Thoracic aorta (tissue), 2 donors: ENCODE results near the gene RHOD. TPM values are rescaled to one million over a fixed set of nuclear protein-coding genes. Genes with fewer than 3 reads are reported as not detected.
A peak's percentile ranks its signal among the peaks of the same experiment; 100 is the strongest.

ENCODE experiments used
- ATAC-seq: fragments of 150-250 bp; one replicate; pipeline ENCODE4 v1.8.0; 2017; ENCODE audit warnings: low read depth; ENCODE audit not compliant: insufficient number of reproducible peaks, low FRiP score
- DNase-seq: peaks from one replicate; pipeline ENCODE4 v3.0.0-alpha.2; 2020; ENCODE audit warnings: low spot score
- H3K27ac ChIP-seq, 2 donors: fragments of 200-600 bp; sonication (generic); 1 replicate in 1 of 2; 2 replicates in 1 of 2; pipeline ENCODE4 v1.5.1; 2016; ENCODE audit warnings: mild to moderate bottlenecking in 2 of 2, moderate library complexity in 2 of 2
- H3K27me3 ChIP-seq: fragments of 200-600 bp; sonication (generic); replicated peaks from 2 replicates; pipeline ENCODE4 v1.6.0; 2016; ENCODE audit warnings: mild to moderate bottlenecking; ENCODE audit not compliant: insufficient read depth
- H3K36me3 ChIP-seq: fragments of 200-600 bp; sonication (generic); one replicate; pipeline ENCODE4 v1.5.1; 2016
- H3K4me1 ChIP-seq, 2 donors: fragments of 200-600 bp; sonication (generic); 1 replicate in 1 of 2; 2 replicates in 1 of 2; pipeline versions ENCODE4 v1.5.1 to v1.6.0; 2016; ENCODE audit warnings: low read depth in 2 of 2, mild to moderate bottlenecking in 1 of 2; ENCODE audit not compliant: control insufficient read depth in 1 of 2
- H3K4me3 ChIP-seq: fragments of 200-600 bp; sonication (generic); 2 replicates; pipeline ENCODE4 v1.5.1; 2016; ENCODE audit warnings: mild to moderate bottlenecking
- H3K9me3 ChIP-seq: fragments of 200-600 bp; sonication (generic); 2 replicates; pipeline ENCODE4 v1.5.1; 2016
- CTCF ChIP-seq: fragments of 200-600 bp; sonication (generic); IDR thresholded peaks from one replicate; pipeline ENCODE4 v1.5.1; 2019; ENCODE audit warnings: antibody characterized with exemption
- total RNA-seq, 2 donors: library from RNA; depleted of rRNA; stranded (reverse); fragments of >200 nt; gene quantifications; one replicate each; pipeline versions ENCODE4 v1.1.0 to v1.2.3, GENCODE V29; 2016

The RHOD gene
- total RNA-seq, 2 donors from 2014 or later: 31.9 to 51.3 TPM

GRCh38 chr11:67116758-67117105, 60.1 kb downstream of the RHOD start:
- DNase-seq (no peak), ATAC-seq (no peak)
- Histone ChIP-seq H3K4me1 (peaks cover 5 to 11% of the 10 kb centered on the region in 2 donors), H3K36me3 (no peaks in the 10 kb centered on the region), H3K27me3 (no peaks in the 10 kb centered on the region), H3K27ac (no peak overlapping the region), H3K4me3 (no peak overlapping the region), H3K9me3 (no peaks in the 10 kb centered on the region)
- no peak for TF ChIP-seq CTCF

GRCh38 chr11:67117176-67117575, 60.5 kb downstream of the RHOD start:
- H3K27me3 ChIP-seq: no peaks in the 10 kb centered on the region
- DNase-seq (no peak), ATAC-seq (no peak)
- H3K36me3 ChIP-seq: no peaks in the 10 kb centered on the region
- peak overlapping the region; percentile 53 for H3K4me3 ChIP-seq
- H3K27ac ChIP-seq: peak overlapping the region in 1 of 2 donors; percentile 43
- peaks cover 9 to 14% of the 10 kb centered on the region in 2 donors for H3K4me1 ChIP-seq
- TF ChIP-seq CTCF: no peak
- no peaks in the 10 kb centered on the region for H3K9me3 ChIP-seq

GRCh38 chr11:67117672-67118180, 61.1 kb downstream of the RHOD start:
- H3K36me3 ChIP-seq: no peaks in the 10 kb centered on the region
- no peak for TF ChIP-seq CTCF

GRCh38 chr11:67118181-67118766, 61.6 kb downstream of the RHOD start:
- Histone ChIP-seq H3K4me3 (peak overlapping the region; percentile 69), H3K4me1 (peaks cover 14 to 23% of the 10 kb centered on the region in 2 donors), H3K27ac (peak overlapping the region; percentile 83 to 93), H3K36me3 (no peaks in the 10 kb centered on the region), H3K9me3 (no peaks in the 10 kb centered on the region), H3K27me3 (no peaks in the 10 kb centered on the region)
- no peak for TF ChIP-seq CTCF
- DNase-seq (no peak), ATAC-seq (no peak)

More at GRCh38 chr11:67117672-67118180, 61.1 kb downstream of the RHOD start:
- ATAC-seq (no peak), DNase-seq (no peak)
- Histone ChIP-seq H3K4me1 (peaks cover 11 to 18% of the 10 kb centered on the region in 2 donors), H3K27ac (peak overlapping the region; percentile 83 to 93), H3K27me3 (no peaks in the 10 kb centered on the region), H3K9me3 (no peaks in the 10 kb centered on the region), H3K4me3 (peak overlapping the region; percentile 69)

- no peaks in the 10 kb centered on the region for H3K36me3 ChIP-seq
Observed at GRCh38 chr11:67118801-67119584, 62.3 kb downstream of the RHOD start, which contains the start of gene KDM2A. TSS of gene KDM2A (plus strand) at chr11:67119263. CDS start at chr11:67121317, 2,054 bp downstream.

More at GRCh38 chr11:67118801-67119584, 62.3 kb downstream of the RHOD start, which contains the start of gene KDM2A:
- Histone ChIP-seq H3K27ac (peak within 1 kb of the TSS; percentile 91 to 93), H3K4me3 (peak within 1 kb of the TSS; percentile 94), H3K9me3 (no peaks in the 10 kb centered on the region), H3K4me1 (peaks cover 21 to 30% of the 10 kb centered on the region in 2 donors), H3K27me3 (no peaks in the 10 kb centered on the region)
- DNase-seq: peak; percentile 98
- ATAC-seq: peak; percentile 88
- no peak for TF ChIP-seq CTCF
